Activated CD4-positive, alpha-beta memory T cell treated with anti-CD3 and anti-CD28 coated beads for 36 hours (primary cell): ENCODE measurements around the gene KLHL36. TPM values are rescaled to one million over a fixed set of nuclear protein-coding genes. Genes with fewer than 3 reads are reported as not detected.
A peak's percentile ranks its signal among the peaks of the same experiment; 100 is the strongest.

Source experiments
- CTCF ChIA-PET: fragments of 350-600 bp; sonication (Branson Sonifier 250); formaldehyde crosslinking; loops from one replicate; lab custom pipeline; 2021; ENCODE audit warnings: antibody characterized with exemption, inconsistent platforms; lab: Charles Lee
- POLR2A ChIA-PET: fragments of 350-600 bp; sonication (Branson Sonifier 250); formaldehyde crosslinking; loops from one replicate; lab custom pipeline; 2021; ENCODE audit warnings: antibody characterized with exemption; lab: Charles Lee
- DNase-seq: peaks from one replicate; pipeline ENCODE4 v3.0.0-alpha.2; 2020
- H3K27ac Mint-ChIP-seq: one replicate; pipeline ENCODE4 v1.8.0; 2021; ENCODE audit warnings: mixed read lengths
- H3K27me3 Mint-ChIP-seq: one replicate; pipeline ENCODE4 v1.8.0; 2021; ENCODE audit warnings: mixed read lengths
- H3K36me3 Mint-ChIP-seq: one replicate; pipeline ENCODE4 v1.8.0; 2021; ENCODE audit warnings: mixed read lengths
- H3K4me1 Mint-ChIP-seq: one replicate; pipeline ENCODE4 v1.8.0; 2021; ENCODE audit warnings: low read depth, mixed read lengths
- H3K4me3 Mint-ChIP-seq: one replicate; pipeline ENCODE4 v1.8.0; 2021; ENCODE audit warnings: mild to moderate bottlenecking, mixed read lengths
- H3K9me3 Mint-ChIP-seq: one replicate; pipeline ENCODE4 v1.8.0; 2021; ENCODE audit warnings: mixed read lengths
- intact Hi-C: fragments of 100-400 bp; cut with micrococcal nuclease; formaldehyde crosslinking; loops from one replicate; pipeline ENCODE4 v1.15.1; 2023
- total RNA-seq, 2 experiments: library from RNA; stranded (reverse); gene quantifications; one replicate each; pipeline ENCODE4 v1.2.3, GENCODE V29; 2021

Gene KLHL36
- total RNA-seq, 2 experiments from 2014 or later = 56.1 to 56.8 TPM

GRCh38 chr16:84643674-84644073 lies 4.6 kb upstream of the KLHL36 start:
- ChIA-PET CTCF (interaction anchor here (0.7 to 3.6 kb wide), 3 partner anchors 22 to 75 kb away, joined by 3 to 15 read pairs (median 3); no protein-coding TSS in a partner anchor), POLR2A (no interaction called here)
- Mint-ChIP-seq H3K4me1 (peaks cover 27% of the 10 kb centered on the region), H3K4me3 (no peak overlapping the region), H3K27me3 (peaks cover 2% of the 10 kb centered on the region), H3K9me3 (peaks cover 2% of the 10 kb centered on the region), H3K27ac (no peak overlapping the region), H3K36me3 (no peaks in the 10 kb centered on the region)
- intact Hi-C loops = no loop called here
- no peak for DNase-seq

DNA sequence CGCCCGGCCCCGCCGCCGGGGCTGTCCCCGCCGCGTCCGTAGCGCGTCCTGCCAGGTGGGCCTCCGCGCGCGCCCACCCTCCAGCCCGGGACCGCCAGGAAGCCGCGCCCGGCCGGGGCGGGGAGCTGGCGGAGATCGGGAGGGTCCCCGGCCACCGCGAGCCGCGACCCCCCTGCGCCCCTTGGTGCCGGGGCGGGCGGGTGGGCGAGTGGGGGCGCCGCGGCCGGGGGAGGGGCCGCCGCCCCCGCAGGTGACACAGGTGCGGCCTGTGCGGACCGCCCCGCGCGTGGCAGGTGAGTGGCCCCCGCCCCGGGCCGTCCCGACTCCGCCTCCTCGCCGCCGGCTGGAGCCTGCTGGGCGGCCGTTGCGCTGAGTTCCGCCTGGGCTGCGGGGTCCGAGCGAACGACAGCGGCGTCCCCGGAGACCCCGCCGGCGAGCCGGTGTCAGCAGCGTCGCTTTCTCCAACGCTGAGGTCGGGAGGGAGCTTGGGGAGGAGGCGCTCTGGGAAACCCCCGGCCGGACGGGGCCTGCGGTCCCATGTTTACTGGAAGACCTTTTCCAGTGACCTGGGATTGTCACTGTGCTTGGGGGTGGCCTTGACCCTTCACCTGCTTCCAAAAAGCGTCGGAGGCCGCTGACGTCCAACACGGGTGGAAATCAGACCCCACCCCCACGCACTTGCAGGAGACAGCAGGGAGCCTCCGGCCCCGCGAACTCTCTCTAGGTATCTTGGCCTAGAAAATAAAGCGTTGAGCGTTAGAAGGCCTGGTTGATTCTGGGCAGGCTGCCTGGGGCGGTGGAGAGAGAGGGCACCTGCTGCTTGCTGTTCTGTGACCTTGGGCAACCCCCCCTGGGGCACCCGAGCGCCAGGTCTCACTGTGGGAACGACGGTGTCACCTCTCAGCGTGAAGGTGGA lies 542 bp downstream of the KLHL36 start:
- Mint-ChIP-seq H3K9me3 (no peaks in the 10 kb centered on the region), H3K27ac (peak overlapping the region; percentile 64), H3K27me3 (peaks cover 2% of the 10 kb centered on the region), H3K4me3 (peak overlapping the region; percentile 79), H3K36me3 (peaks cover 20% of the 10 kb centered on the region), H3K4me1 (peaks cover 45% of the 10 kb centered on the region)
- intact Hi-C loops = no loop called here
- ChIA-PET POLR2A (interaction anchor here (0.6 to 1.0 kb wide), 5 partner anchors 12 to 143 kb away, joined by 3 to 4 read pairs (median 3); no protein-coding TSS in a partner anchor), CTCF (interaction anchor here (0.7 to 1.9 kb wide), 9 partner anchors 7 to 139 kb away, joined by 3 to 10 read pairs (median 5); no protein-coding TSS in a partner anchor)
- DNase-seq = peak; percentile 64

DNA sequence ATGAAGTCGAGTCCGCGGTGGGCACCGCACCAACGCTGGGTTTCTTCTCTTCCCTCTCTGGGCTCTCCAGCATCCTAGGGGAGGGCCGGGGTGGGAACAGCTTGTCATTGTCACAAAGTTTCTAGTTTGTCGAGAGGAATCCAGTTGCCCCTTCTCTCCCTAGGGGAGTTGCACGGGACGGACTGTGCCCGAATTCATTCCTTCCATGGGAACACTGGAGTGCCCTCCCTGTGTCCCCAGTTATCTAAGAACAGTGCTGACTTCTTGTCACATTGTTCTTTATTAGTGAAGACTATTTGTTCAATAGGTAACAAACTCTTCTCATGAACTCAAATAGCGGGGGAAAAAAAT lies 1.2 kb downstream of the KLHL36 start:
- H3K4me3 Mint-ChIP-seq = peak overlapping the region; percentile 79
- H3K27ac Mint-ChIP-seq = peak overlapping the region; percentile 64
- peaks cover 20% of the 10 kb centered on the region for H3K36me3 Mint-ChIP-seq
- ChIA-PET CTCF (interaction anchor here (0.8 to 1.9 kb wide), 7 partner anchors 8 to 139 kb away, joined by 3 to 10 read pairs (median 5); no protein-coding TSS in a partner anchor), POLR2A (interaction anchor here (0.6 to 1.0 kb wide), 4 partner anchors 12 to 144 kb away, joined by 3 to 4 read pairs (median 4); no protein-coding TSS in a partner anchor)
- intact Hi-C loops = no loop called here
- H3K9me3 Mint-ChIP-seq = no peaks in the 10 kb centered on the region
- no peak for DNase-seq
- H3K27me3 Mint-ChIP-seq = peaks cover 2% of the 10 kb centered on the region
- peaks cover 45% of the 10 kb centered on the region for H3K4me1 Mint-ChIP-seq

- Mint-ChIP-seq H3K36me3 (peaks cover 25% of the 10 kb centered on the region), H3K27me3 (peaks cover 2% of the 10 kb centered on the region), H3K27ac (peak overlapping the region; percentile 54), H3K4me1 (peaks cover 51% of the 10 kb centered on the region), H3K9me3 (no peaks in the 10 kb centered on the region), H3K4me3 (peak overlapping the region; percentile 67)
- no peak for DNase-seq
- intact Hi-C loops = loop anchor here (10.0 kb wide), 1 partner anchor 374 kb away; the partner anchor contains the start of gene KIAA0513
- POLR2A ChIA-PET = no interaction called here
- CTCF ChIA-PET = interaction anchor here (0.7 to 1.4 kb wide), 4 partner anchors 9 to 140 kb away, joined by 3 to 8 read pairs (median 4); no protein-coding TSS in a partner anchor
Observed at GRCh38 chr16:84650062-84650991, 2.0 kb downstream of the KLHL36 start.

DNA sequence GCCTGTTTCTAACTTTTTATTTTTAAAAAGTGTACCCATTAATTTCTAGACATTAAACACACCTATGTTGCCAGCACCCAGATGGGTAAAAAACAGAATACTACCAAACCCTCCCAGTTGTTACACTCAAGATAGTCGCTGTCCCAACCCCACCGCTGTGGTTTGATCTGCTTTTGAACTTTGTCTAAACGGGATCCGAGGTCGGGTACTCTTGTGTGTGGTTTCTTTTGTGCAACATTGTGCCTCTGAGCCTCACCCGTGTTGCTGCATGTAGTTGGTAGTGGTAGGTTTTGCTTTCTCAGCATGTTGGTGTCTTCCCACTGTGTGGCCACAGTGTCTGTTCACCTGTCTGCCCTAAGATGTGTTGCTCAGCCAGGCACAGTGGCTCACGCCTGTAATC lies 4.3 kb downstream of the KLHL36 start:
- ChIA-PET POLR2A (no interaction called here), CTCF (interaction anchor here (0.6 kb wide), 1 partner anchor 365 kb away, joined by 3 read pairs; no protein-coding TSS in a partner anchor)
- no peaks in the 10 kb centered on the region for H3K27me3 Mint-ChIP-seq
- H3K4me1 Mint-ChIP-seq = peaks cover 56% of the 10 kb centered on the region
- peak overlapping the region; percentile 29 for H3K27ac Mint-ChIP-seq
- peak; percentile 31 for DNase-seq
- H3K36me3 Mint-ChIP-seq = peaks cover 34% of the 10 kb centered on the region
- no peak overlapping the region for H3K4me3 Mint-ChIP-seq
- no peaks in the 10 kb centered on the region for H3K9me3 Mint-ChIP-seq
- intact Hi-C loops = loop anchor here (10.0 kb wide), 1 partner anchor 372 kb away; the partner anchor contains the start of gene KIAA0513

DNA sequence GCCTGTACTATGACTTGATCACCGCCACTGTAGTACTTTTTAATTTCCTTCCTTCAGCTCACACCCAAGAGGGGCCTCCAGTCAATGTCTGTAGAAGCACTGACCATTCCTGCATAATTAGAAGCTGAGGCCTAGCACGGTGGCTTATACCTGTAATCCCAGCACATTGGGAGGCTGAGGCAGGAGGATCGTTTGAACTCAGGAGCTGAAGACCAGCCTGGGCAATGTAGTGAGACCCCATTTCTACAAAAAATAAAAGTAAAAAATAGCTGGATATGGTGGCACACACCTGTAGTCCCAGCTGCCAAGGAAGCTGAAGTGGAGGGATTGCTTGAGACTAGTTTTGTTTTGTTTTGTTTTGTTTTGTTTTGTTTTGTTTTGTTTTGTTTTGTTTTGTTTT lies 5.9 kb downstream of the KLHL36 start:
- ChIA-PET CTCF (interaction anchor here (0.6 to 1.5 kb wide), 4 partner anchors 17 to 32 kb away, joined by 3 to 6 read pairs (median 3); no protein-coding TSS in a partner anchor), POLR2A (interaction anchor here (1.3 kb wide), 1 partner anchor 10 kb away, joined by 3 read pairs; no protein-coding TSS in a partner anchor)
- H3K9me3 Mint-ChIP-seq = no peaks in the 10 kb centered on the region
- no peak overlapping the region for H3K27ac Mint-ChIP-seq
- peaks cover 53% of the 10 kb centered on the region for H3K4me1 Mint-ChIP-seq
- H3K36me3 Mint-ChIP-seq = peaks cover 49% of the 10 kb centered on the region
- H3K27me3 Mint-ChIP-seq = no peaks in the 10 kb centered on the region
- intact Hi-C loops = loop anchor here (10.0 kb wide), 1 partner anchor 371 kb away; the partner anchor contains the start of gene KIAA0513
- no peak for DNase-seq
- no peak overlapping the region for H3K4me3 Mint-ChIP-seq

DNA sequence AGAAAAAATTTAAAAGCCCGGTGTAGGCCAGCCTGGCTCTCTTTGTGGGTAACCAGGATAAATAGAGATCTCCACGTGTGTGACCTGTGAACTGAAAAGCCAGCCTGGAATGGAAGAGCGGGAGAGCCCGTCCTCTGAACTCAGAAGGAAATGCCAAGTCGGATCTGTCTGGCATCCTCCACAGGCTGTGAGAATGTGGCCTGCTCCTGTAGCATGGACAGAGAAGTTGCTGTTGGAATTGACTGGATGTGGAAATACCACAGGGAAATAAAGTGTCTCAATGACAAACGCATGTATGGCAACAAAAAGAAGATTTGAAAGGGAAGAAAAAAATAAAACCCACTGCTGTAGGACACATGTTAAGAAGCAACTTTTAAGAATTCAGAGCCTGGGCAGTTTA lies 6.7 kb downstream of the KLHL36 start:
- ChIA-PET POLR2A (no interaction called here), CTCF (interaction anchor here (1.0 to 1.5 kb wide), 3 partner anchors 17 to 33 kb away, joined by 3 to 6 read pairs (median 3); no protein-coding TSS in a partner anchor)
- Mint-ChIP-seq H3K27me3 (no peaks in the 10 kb centered on the region), H3K36me3 (peaks cover 52% of the 10 kb centered on the region), H3K9me3 (no peaks in the 10 kb centered on the region), H3K4me1 (peaks cover 46% of the 10 kb centered on the region), H3K27ac (no peak overlapping the region), H3K4me3 (no peak overlapping the region)
- intact Hi-C loops = loop anchor here (10.0 kb wide), 1 partner anchor 370 kb away; the partner anchor contains the start of gene KIAA0513
- no peak for DNase-seq

GRCh38 chr16:84656649-84657048 lies 8.3 kb downstream of the KLHL36 start:
- DNase-seq = no peak
- Mint-ChIP-seq H3K9me3 (no peaks in the 10 kb centered on the region), H3K27ac (no peak overlapping the region), H3K36me3 (peaks cover 56% of the 10 kb centered on the region), H3K4me3 (no peak overlapping the region), H3K27me3 (no peaks in the 10 kb centered on the region), H3K4me1 (peaks cover 30% of the 10 kb centered on the region)
- intact Hi-C loops = loop anchor here (10.0 kb wide), 1 partner anchor 368 kb away; the partner anchor contains the start of gene KIAA0513
- ChIA-PET POLR2A (no interaction called here), CTCF (interaction anchor here (1.7 kb wide), 1 partner anchor 15 kb away, joined by 8 read pairs; no protein-coding TSS in a partner anchor)

DNA sequence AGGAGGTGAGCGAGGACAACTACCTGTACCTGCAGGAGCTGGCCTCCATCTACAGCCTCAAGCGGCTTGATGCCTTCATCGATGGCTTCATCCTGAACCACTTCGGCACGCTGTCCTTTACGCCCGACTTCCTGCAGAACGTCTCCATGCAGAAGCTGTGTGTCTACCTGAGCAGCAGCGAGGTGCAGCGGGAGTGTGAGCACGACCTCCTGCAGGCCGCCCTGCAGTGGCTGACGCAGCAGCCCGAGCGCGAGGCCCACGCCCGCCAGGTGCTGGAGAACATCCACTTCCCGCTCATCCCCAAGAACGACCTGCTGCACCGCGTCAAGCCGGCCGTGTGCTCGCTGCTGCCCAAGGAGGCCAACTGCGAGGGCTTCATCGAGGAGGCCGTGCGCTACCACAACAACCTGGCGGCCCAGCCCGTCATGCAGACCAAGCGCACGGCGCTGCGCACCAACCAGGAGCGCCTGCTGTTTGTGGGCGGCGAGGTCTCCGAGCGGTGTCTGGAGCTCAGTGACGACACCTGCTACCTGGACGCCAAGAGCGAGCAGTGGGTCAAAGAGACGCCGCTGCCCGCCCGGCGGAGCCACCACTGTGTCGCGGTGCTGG lies 9.0 kb downstream of the KLHL36 start:
- POLR2A ChIA-PET = no interaction called here
- intact Hi-C loops = loop anchor here (10.0 kb wide), 1 partner anchor 367 kb away; the partner anchor contains the start of gene KIAA0513
- Mint-ChIP-seq H3K9me3 (no peaks in the 10 kb centered on the region), H3K4me1 (peaks cover 25% of the 10 kb centered on the region), H3K27ac (no peak overlapping the region), H3K36me3 (peaks cover 56% of the 10 kb centered on the region), H3K27me3 (no peaks in the 10 kb centered on the region), H3K4me3 (no peak overlapping the region)
- CTCF ChIA-PET = interaction anchor here (1.7 kb wide), 1 partner anchor 15 kb away, joined by 8 read pairs; no protein-coding TSS in a partner anchor
- no peak for DNase-seq

GRCh38 chr16:84658690-84659089 lies 10.4 kb downstream of the KLHL36 start:
- no peaks in the 10 kb centered on the region for H3K9me3 Mint-ChIP-seq
- intact Hi-C loops = loop anchor here (10.0 kb wide), 1 partner anchor 366 kb away; the partner anchor contains the start of gene KIAA0513
- no peak overlapping the region for H3K27ac Mint-ChIP-seq
- CTCF ChIA-PET = interaction anchor here (1.4 to 2.7 kb wide), 3 partner anchors 14 to 80 kb away, joined by 3 to 8 read pairs (median 4); no protein-coding TSS in a partner anchor
- POLR2A ChIA-PET = no interaction called here
- DNase-seq = no peak
- no peaks in the 10 kb centered on the region for H3K27me3 Mint-ChIP-seq
- H3K4me3 Mint-ChIP-seq = no peak overlapping the region
- H3K4me1 Mint-ChIP-seq = peaks cover 17% of the 10 kb centered on the region
- peaks cover 58% of the 10 kb centered on the region for H3K36me3 Mint-ChIP-seq
